GM10266 (cell line): Measurements from ENCODE around the gene LDLR.
A peak's percentile ranks its signal among the peaks of the same experiment; 100 is the strongest.
"Not testable (repeated sequence)": the region's sequence is repeated elsewhere in the genome, so short reads cannot be mapped to it uniquely, and the experiment has no call there.

ENCODE experiments used
- DNase-seq: peaks from one replicate; pipeline ENCODE4 v3.0.0; 2012; ENCODE audit errors: extremely low spot score
- TF ChIP-seq, protein P1 (sequence below): IDR thresholded peaks from 2 replicates; pipeline ENCODE4 v1.5.1; 2012; ENCODE audit warnings: mild to moderate bottlenecking, low read depth; ENCODE audit not compliant: control insufficient read depth, insufficient read depth; ENCODE audit errors: missing control alignments

The LDLR gene

GRCh38 chr19:11179716-11180297, 90.5 kb downstream of the LDLR start:
- peak; percentile 83 for DNase-seq
- TF ChIP-seq, protein P1, sequence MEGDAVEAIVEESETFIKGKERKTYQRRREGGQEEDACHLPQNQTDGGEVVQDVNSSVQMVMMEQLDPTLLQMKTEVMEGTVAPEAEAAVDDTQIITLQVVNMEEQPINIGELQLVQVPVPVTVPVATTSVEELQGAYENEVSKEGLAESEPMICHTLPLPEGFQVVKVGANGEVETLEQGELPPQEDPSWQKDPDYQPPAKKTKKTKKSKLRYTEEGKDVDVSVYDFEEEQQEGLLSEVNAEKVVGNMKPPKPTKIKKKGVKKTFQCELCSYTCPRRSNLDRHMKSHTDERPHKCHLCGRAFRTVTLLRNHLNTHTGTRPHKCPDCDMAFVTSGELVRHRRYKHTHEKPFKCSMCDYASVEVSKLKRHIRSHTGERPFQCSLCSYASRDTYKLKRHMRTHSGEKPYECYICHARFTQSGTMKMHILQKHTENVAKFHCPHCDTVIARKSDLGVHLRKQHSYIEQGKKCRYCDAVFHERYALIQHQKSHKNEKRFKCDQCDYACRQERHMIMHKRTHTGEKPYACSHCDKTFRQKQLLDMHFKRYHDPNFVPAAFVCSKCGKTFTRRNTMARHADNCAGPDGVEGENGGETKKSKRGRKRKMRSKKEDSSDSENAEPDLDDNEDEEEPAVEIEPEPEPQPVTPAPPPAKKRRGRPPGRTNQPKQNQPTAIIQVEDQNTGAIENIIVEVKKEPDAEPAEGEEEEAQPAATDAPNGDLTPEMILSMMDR = no peak

- TF ChIP-seq, protein P1 = no peak
- DNase-seq = no peak
Observed at GRCh38 chr19:11180346-11180745, 91.1 kb downstream of the LDLR start.

DNA sequence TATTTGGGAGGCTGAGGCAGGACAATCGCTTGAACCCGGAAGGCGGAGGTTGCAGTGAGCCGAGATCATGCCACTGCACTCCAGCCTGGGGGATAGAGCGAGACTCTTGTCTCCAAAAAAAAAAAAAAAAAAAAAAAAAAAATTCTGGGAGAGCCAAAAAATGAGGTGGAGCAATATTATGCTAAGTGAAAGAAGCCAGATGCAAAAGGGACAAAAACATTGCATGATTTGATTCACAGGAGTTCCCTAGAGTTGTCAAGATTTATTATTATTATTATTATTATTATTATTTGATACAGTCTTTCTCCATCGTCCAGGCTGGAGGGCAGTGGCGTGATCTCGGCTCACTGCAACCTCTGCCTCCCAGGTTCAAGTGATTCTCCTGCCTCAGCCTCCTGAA, 91.7 kb downstream of the LDLR start:
- not testable (repeated sequence) for DNase-seq

DNA sequence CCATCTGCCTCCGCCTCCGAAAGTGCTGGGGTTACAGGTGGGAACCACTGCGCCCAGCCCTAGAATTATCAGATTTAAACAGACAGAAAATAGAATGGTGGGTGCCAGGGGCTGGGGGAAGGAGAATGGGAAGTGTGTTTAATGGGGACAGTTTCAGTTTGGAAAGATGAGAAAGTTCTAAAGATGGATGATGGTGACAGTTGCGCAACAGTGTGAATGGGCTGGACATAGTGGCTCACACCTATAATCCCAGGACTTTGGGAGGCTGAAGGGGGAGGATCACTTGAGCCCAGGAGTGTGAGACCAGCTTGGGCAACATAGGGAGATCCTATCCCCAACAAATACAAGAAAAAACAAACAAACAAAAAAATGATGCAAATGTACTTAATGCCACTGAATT, 92.2 kb downstream of the LDLR start:
- TF ChIP-seq, protein P1 = no peak
- DNase-seq = no peak
